ENCODE data around the gene MOB1A. TPM values are rescaled to one million over a fixed set of nuclear protein-coding genes. Genes with fewer than 3 reads are reported as not detected.
"Not testable (repeated sequence)": the region's sequence is repeated elsewhere in the genome, so short reads cannot be mapped to it uniquely, and the experiment has no call there.

The MOB1A gene
- total RNA-seq, 1 donor from 2014 or later, result 71.1 TPM

DNA sequence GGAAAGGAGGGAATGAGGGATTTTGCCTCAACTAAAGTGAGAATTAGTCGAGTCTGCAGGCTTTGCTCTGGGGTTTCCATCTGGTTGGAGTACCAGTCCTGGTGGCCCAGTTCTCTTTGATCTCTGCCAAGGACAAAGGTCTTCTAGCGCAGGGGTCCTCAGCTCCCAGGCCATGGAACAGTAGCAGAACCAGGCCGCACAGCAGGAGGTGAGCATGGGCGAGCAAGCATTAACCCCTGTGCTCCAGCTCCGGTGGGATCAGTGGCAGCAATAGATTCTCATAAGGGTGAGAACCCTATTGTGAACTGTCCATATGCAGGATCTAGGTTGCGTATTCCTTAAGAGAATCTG, 43.6 kb upstream of the MOB1A start:
- H3K4me3 ChIP-seq (ENCODE audit: low read depth, low read length), result no peak overlapping the region
- TF ChIP-seq, protein P1, sequence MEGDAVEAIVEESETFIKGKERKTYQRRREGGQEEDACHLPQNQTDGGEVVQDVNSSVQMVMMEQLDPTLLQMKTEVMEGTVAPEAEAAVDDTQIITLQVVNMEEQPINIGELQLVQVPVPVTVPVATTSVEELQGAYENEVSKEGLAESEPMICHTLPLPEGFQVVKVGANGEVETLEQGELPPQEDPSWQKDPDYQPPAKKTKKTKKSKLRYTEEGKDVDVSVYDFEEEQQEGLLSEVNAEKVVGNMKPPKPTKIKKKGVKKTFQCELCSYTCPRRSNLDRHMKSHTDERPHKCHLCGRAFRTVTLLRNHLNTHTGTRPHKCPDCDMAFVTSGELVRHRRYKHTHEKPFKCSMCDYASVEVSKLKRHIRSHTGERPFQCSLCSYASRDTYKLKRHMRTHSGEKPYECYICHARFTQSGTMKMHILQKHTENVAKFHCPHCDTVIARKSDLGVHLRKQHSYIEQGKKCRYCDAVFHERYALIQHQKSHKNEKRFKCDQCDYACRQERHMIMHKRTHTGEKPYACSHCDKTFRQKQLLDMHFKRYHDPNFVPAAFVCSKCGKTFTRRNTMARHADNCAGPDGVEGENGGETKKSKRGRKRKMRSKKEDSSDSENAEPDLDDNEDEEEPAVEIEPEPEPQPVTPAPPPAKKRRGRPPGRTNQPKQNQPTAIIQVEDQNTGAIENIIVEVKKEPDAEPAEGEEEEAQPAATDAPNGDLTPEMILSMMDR (IDR thresholded peaks at IDR 0.05; ENCODE audit: insufficient read depth, low read length, severe bottlenecking), result no peak
- H3K36me3 ChIP-seq (ENCODE audit: control insufficient read depth, insufficient read depth, low read length), result peaks cover 4% of the 10 kb centered on the region
- no peaks in the 10 kb centered on the region for H3K27me3 ChIP-seq (ENCODE audit: control insufficient read depth, insufficient read depth, low read length)
- FAIRE-seq (no peak), DNase-seq (ENCODE audit: low read depth) (no peak)

DNA sequence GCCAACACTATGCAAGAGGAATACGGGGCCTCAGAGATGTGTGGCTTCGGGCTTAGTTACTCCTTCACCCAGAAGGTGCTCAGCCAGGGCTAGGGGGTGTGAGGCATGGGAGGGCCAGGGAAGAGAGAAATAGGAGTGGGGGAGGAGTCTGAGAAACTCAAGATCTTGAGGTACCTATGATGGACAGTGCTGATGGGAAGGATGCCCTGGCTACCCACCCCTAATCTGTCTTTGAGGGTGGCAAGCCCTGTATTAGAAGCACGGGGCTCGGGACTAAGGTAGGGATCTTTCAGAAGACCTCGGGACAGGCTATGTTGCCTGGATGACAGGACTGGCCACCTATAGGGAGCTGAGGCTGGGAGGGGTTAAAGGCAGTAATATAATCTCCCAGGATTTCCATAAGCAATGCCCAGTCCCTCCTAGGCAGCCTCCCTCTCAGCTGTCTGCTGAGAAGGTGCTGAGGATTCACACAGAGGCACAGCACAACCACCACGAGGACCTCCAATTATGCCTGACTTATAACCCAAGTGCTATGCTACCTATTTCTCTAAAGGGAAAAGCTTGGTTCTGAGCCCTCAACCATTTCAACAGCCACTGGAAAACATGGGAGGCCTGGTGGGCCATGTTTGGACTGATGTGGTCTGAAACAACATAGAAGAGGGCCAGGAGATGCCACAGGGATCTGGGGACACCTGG, 43.1 kb upstream of the MOB1A start:
- Histone ChIP-seq H3K27me3 (ENCODE audit: control insufficient read depth, insufficient read depth, low read length) (no peaks in the 10 kb centered on the region), H3K36me3 (ENCODE audit: control insufficient read depth, insufficient read depth, low read length) (peaks cover 6% of the 10 kb centered on the region), H3K4me3 (ENCODE audit: low read depth, low read length) (no peak overlapping the region)
- FAIRE-seq (no peak), DNase-seq (ENCODE audit: low read depth) (no peak)
- TF ChIP-seq, protein P1 (IDR thresholded peaks at IDR 0.05; ENCODE audit: insufficient read depth, low read length, severe bottlenecking), result no peak

DNA sequence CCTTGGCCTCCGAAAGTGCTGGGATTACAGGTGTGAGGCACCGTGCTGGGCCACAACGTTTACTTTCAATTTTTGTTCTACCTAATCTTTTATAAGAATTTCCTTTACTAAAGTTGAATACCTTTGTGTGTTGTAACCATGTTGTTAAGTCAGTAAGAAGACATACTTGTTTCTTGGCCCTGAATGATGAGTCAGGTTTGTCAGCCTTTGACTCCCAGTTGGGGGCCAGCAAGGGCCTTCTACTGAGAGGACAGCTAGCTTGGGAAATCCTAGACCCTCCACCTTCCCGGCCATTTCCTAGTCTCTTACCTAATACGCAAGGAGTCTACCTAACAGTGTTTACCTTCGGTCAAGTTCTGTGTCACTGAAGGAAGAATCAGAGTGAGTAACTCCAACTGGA, 42.4 kb upstream of the MOB1A start:
- DNase-seq (ENCODE audit: low read depth) (no peak), FAIRE-seq (no peak)
- Histone ChIP-seq H3K4me3 (ENCODE audit: low read depth, low read length) (no peak overlapping the region), H3K27me3 (ENCODE audit: control insufficient read depth, insufficient read depth, low read length) (no peaks in the 10 kb centered on the region), H3K36me3 (ENCODE audit: control insufficient read depth, insufficient read depth, low read length) (peaks cover 8% of the 10 kb centered on the region)
- TF ChIP-seq, protein P1 (IDR thresholded peaks at IDR 0.05; ENCODE audit: insufficient read depth, low read length, severe bottlenecking), result no peak

DNA sequence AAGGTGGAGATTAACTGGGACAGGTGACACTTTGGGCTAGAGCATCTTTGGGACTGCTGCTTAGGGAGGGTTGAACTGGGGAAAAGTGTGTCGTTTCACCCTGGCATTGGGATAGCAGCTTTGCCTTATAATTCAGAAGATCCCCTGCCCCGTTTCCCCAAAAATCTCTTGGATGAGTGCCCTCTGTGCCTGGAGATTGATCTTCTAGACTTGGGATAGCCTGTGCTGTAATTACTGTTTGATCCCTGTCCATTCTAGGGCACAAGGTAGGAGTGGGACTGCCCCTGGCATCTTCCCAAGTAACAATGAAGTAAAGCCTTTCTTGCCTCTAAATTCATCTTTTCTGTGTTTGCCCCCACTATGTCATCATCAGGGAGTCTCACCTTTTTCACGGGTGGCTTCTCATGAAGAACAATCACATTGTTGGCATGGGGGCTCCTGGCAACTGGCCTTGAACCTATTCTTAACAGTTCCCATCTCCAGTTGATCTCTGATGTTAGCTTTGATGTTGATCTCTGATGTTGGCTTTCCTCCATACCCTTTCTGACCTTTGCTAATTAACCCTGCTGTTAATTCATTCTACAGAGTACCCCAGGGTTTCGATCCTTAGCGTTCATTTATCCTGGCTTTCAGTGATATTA, 41.3 kb upstream of the MOB1A start:
- no peak for DNase-seq (ENCODE audit: low read depth)
- FAIRE-seq, result no peak
- no peak overlapping the region for H3K4me3 ChIP-seq (ENCODE audit: low read depth, low read length)
- no peaks in the 10 kb centered on the region for H3K27me3 ChIP-seq (ENCODE audit: control insufficient read depth, insufficient read depth, low read length)
- H3K36me3 ChIP-seq (ENCODE audit: control insufficient read depth, insufficient read depth, low read length), result peaks cover 13% of the 10 kb centered on the region
- TF ChIP-seq, protein P1 (IDR thresholded peaks at IDR 0.05; ENCODE audit: insufficient read depth, low read length, severe bottlenecking), result no peak

DNA sequence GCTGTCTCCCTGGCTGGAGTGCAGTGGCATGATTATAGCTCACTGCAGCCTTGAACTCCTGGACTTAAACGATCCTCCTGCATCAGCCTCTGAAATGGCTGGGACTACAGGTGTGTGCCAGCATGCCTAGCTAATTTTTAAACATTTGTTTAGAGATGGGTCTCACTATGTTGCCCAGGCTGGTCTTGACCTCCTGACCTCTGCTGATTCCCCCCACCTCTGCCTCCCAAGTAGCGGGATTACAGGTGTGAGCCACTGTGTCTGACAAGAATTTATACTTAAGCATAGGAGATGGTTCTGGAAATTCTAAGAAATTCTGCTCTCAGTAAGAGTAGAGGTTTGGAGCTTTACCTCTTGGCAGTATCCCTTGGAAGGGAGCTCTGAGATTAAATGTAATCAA, 38.0 kb upstream of the MOB1A start:
- no peak for DNase-seq (ENCODE audit: low read depth)
- H3K36me3 ChIP-seq (ENCODE audit: control insufficient read depth, insufficient read depth, low read length), result peaks cover 23% of the 10 kb centered on the region
- TF ChIP-seq, protein P1 (IDR thresholded peaks at IDR 0.05; ENCODE audit: insufficient read depth, low read length, severe bottlenecking), result no peak
- no peak overlapping the region for H3K4me3 ChIP-seq (ENCODE audit: low read depth, low read length)
- no peaks in the 10 kb centered on the region for H3K27me3 ChIP-seq (ENCODE audit: control insufficient read depth, insufficient read depth, low read length)
- no peak for FAIRE-seq

DNA sequence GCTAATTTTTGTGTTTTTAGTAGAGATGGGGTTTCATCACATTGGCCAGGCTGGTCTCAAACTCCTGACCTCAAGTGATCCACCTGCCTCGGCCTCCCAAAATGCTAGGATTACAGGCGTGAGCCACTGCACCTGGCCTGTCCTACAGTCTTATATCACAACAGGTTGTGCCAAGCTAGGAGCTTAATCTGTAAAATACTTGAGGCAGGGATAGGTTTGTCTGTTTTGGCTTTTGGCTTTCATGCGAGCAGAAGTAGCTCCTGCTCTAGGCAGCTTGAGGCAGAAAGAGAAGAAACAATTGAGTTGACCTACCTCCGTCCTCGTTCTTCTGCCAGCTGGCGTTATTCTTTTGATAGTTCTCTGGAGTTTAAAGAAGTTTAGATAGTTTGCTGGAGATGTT, 37.1 kb upstream of the MOB1A start:
- not testable (repeated sequence) for DNase-seq (ENCODE audit: low read depth); FAIRE-seq; H3K27me3 ChIP-seq (ENCODE audit: control insufficient read depth, insufficient read depth, low read length); H3K4me3 ChIP-seq (ENCODE audit: low read depth, low read length)
- peaks cover 27% of the 10 kb centered on the region for H3K36me3 ChIP-seq (ENCODE audit: control insufficient read depth, insufficient read depth, low read length)

Data from bronchial epithelial cell (primary cell).